Measurements from ENCODE around the gene LIF.

Gene LIF

DNA sequence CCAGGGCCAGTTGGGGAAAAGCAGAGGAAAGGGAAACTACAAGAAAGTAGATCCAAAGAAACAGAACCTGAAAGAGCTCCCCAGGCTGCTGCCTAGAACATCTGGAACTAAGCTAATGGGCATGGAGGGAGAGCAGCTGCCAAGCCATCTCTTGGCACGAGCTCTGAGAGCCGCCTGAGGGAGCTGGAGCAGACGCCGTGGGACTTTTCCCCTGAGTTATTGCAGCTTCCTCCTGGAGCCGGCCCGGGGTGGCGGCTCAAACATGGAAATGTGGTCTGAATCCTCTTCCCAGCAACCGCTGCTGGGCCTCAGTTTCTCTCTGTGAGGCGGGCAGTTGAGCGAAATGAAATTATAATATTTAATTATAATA is 41.8 kb downstream of the LIF start:
- ATAC-seq = peak; percentile 19; the same call in 2 of the 3 replicates
- TF ChIP-seq TCF4 (CRISPR knock-in tag; IDR thresholded peaks at IDR 0.05; ENCODE audit: borderline replicate concordance) = peak; percentile 50
- peak; percentile 30; the same call in 1 of the 2 replicates for TF ChIP-seq ZFP3 (CRISPR knock-in tag; IDR thresholded peaks at IDR 0.05)
- no peak for TF ChIP-seq TOX (CRISPR knock-in tag; IDR thresholded peaks at IDR 0.05; ENCODE audit: borderline replicate concordance)
- TF ChIP-seq SNAI2 (CRISPR knock-in tag; IDR thresholded peaks at IDR 0.05) = peak; percentile 78
- no peak for TF ChIP-seq ZC3H10 (CRISPR knock-in tag; IDR thresholded peaks at IDR 0.05)
- no peak for TF ChIP-seq BACH2 (CRISPR knock-in tag; IDR thresholded peaks at IDR 0.05; ENCODE audit: borderline replicate concordance)
- TF ChIP-seq, protein P1, sequence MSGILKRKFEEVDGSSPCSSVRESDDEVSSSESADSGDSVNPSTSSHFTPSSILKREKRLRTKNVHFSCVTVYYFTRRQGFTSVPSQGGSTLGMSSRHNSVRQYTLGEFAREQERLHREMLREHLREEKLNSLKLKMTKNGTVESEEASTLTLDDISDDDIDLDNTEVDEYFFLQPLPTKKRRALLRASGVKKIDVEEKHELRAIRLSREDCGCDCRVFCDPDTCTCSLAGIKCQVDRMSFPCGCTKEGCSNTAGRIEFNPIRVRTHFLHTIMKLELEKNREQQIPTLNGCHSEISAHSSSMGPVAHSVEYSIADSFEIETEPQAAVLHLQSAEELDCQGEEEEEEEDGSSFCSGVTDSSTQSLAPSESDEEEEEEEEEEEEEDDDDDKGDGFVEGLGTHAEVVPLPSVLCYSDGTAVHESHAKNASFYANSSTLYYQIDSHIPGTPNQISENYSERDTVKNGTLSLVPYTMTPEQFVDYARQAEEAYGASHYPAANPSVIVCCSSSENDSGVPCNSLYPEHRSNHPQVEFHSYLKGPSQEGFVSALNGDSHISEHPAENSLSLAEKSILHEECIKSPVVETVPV (CRISPR knock-in tag; IDR thresholded peaks at IDR 0.05) = no peak
- TF ChIP-seq RARB (CRISPR knock-in tag; IDR thresholded peaks at IDR 0.05) = no peak
- no peak for TF ChIP-seq GLIS3 (CRISPR knock-in tag; IDR thresholded peaks at IDR 0.05)

DNA sequence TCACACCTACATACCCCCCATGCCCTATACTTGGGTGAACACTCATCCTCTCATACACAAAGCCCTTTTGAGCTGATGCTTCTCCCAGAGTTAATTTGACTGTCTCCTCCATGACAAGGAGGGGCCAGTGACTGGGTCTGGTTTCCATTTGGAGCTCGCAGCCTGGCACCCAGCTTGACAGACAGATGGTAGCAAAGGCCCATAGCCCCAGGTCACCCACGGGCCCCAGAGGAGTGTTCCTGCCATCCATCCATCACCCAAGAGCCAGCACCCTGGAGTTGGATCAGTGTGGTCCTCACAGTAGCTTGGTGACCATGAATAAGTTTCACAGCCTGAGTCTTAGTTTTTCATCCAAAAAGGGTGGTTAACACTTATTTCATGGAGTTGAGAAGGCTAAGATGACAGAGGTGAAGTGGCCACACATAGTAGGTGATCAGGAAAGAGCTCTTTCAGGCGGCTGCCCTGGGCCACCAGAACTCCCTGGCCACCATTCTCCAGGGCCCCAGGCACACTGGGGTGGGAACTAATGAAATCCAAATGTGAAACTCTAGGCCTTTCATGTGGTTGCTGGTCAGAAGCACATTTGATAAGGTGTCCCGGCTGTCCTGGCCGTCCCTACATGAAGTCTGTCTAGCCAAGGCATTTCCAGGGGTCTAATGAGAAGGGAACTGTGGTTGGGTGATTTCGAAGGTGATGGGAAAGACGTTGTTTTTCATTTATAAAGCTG is 42.4 kb downstream of the LIF start:
- no peak for ATAC-seq
- TF ChIP-seq ZFP3 (CRISPR knock-in tag; IDR thresholded peaks at IDR 0.05) (no peak), OSR1 (CRISPR knock-in tag; IDR thresholded peaks at IDR 0.05) (no peak), PPARA (CRISPR knock-in tag; IDR thresholded peaks at IDR 0.05; ENCODE audit: borderline replicate concordance) (no peak), BACH2 (CRISPR knock-in tag; IDR thresholded peaks at IDR 0.05; ENCODE audit: borderline replicate concordance) (no peak), RARB (CRISPR knock-in tag; IDR thresholded peaks at IDR 0.05) (no peak), TCF4 (CRISPR knock-in tag; IDR thresholded peaks at IDR 0.05; ENCODE audit: borderline replicate concordance) (no peak), GLIS3 (CRISPR knock-in tag; IDR thresholded peaks at IDR 0.05) (no peak), TOX (CRISPR knock-in tag; IDR thresholded peaks at IDR 0.05; ENCODE audit: borderline replicate concordance) (no peak), ESRRG (CRISPR knock-in tag; IDR thresholded peaks at IDR 0.05) (no peak), SNAI2 (CRISPR knock-in tag; IDR thresholded peaks at IDR 0.05) (no peak)
- TF ChIP-seq, protein P2, sequence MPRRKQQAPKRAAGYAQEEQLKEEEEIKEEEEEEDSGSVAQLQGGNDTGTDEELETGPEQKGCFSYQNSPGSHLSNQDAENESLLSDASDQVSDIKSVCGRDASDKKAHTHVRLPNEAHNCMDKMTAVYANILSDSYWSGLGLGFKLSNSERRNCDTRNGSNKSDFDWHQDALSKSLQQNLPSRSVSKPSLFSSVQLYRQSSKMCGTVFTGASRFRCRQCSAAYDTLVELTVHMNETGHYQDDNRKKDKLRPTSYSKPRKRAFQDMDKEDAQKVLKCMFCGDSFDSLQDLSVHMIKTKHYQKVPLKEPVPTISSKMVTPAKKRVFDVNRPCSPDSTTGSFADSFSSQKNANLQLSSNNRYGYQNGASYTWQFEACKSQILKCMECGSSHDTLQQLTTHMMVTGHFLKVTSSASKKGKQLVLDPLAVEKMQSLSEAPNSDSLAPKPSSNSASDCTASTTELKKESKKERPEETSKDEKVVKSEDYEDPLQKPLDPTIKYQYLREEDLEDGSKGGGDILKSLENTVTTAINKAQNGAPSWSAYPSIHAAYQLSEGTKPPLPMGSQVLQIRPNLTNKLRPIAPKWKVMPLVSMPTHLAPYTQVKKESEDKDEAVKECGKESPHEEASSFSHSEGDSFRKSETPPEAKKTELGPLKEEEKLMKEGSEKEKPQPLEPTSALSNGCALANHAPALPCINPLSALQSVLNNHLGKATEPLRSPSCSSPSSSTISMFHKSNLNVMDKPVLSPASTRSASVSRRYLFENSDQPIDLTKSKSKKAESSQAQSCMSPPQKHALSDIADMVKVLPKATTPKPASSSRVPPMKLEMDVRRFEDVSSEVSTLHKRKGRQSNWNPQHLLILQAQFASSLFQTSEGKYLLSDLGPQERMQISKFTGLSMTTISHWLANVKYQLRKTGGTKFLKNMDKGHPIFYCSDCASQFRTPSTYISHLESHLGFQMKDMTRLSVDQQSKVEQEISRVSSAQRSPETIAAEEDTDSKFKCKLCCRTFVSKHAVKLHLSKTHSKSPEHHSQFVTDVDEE (CRISPR knock-in tag; IDR thresholded peaks at IDR 0.05) = no peak
- TF ChIP-seq, protein P3, sequence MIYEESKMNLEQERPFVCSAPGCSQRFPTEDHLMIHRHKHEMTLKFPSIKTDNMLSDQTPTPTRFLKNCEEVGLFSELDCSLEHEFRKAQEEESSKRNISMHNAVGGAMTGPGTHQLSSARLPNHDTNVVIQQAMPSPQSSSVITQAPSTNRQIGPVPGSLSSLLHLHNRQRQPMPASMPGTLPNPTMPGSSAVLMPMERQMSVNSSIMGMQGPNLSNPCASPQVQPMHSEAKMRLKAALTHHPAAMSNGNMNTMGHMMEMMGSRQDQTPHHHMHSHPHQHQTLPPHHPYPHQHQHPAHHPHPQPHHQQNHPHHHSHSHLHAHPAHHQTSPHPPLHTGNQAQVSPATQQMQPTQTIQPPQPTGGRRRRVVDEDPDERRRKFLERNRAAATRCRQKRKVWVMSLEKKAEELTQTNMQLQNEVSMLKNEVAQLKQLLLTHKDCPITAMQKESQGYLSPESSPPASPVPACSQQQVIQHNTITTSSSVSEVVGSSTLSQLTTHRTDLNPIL (CRISPR knock-in tag; IDR thresholded peaks at IDR 0.05; ENCODE audit: low read depth) = no peak
- TF ChIP-seq, protein P4, sequence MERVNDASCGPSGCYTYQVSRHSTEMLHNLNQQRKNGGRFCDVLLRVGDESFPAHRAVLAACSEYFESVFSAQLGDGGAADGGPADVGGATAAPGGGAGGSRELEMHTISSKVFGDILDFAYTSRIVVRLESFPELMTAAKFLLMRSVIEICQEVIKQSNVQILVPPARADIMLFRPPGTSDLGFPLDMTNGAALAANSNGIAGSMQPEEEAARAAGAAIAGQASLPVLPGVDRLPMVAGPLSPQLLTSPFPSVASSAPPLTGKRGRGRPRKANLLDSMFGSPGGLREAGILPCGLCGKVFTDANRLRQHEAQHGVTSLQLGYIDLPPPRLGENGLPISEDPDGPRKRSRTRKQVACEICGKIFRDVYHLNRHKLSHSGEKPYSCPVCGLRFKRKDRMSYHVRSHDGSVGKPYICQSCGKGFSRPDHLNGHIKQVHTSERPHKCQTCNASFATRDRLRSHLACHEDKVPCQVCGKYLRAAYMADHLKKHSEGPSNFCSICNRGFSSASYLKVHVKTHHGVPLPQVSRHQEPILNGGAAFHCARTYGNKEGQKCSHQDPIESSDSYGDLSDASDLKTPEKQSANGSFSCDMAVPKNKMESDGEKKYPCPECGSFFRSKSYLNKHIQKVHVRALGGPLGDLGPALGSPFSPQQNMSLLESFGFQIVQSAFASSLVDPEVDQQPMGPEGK (CRISPR knock-in tag; IDR thresholded peaks at IDR 0.05; ENCODE audit: borderline replicate concordance) = no peak
- TF ChIP-seq, protein P1 (CRISPR knock-in tag; IDR thresholded peaks at IDR 0.05) = no peak

DNA sequence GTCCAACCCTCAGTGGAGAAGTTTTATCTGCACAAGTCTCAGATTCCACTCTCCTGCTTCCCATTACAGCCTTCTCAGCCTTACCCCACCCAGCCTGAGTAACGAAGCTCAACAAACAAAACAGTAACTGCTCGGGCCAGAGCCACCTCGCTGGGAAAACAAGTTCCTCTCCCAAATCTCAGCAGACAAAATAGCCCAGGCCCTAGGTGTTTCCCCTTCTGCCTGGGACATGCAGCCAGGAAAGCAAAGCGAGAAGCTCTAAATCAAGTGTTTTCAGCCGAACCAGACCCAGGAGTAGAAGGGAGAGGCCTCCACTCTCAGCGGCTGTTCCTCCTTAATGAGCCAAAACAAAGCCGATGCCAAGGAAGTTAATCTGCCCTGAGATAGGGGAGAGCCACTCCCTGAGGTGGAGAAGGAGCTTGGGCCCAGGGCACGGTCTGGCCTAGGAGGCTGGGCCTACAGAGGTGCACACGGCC is 44.0 kb downstream of the LIF start:
- no peak for ATAC-seq
- TF ChIP-seq ISL1 (CRISPR knock-in tag; IDR thresholded peaks at IDR 0.05) (no peak), PPARA (CRISPR knock-in tag; IDR thresholded peaks at IDR 0.05; ENCODE audit: borderline replicate concordance) (no peak), ESRRG (CRISPR knock-in tag; IDR thresholded peaks at IDR 0.05) (no peak), ARNTL (CRISPR knock-in tag; IDR thresholded peaks at IDR 0.05; ENCODE audit: borderline replicate concordance, low read depth) (no peak), ZNF565 (CRISPR knock-in tag; conservative IDR thresholded peaks at IDR 0.05; ENCODE audit: low read depth) (no peak)
- TF ChIP-seq, protein P1 (CRISPR knock-in tag; IDR thresholded peaks at IDR 0.05) = no peak
- TF ChIP-seq, protein P3 (CRISPR knock-in tag; IDR thresholded peaks at IDR 0.05; ENCODE audit: low read depth) = no peak
- TF ChIP-seq, protein P2 (CRISPR knock-in tag; IDR thresholded peaks at IDR 0.05) = no peak

Measured in SK-N-SH treated with all-trans-retinoic acid at 6 μM for 48 hours (cell line).